ENCODE results near the gene TTC33.
"Not testable (repeated sequence)": the region's sequence is repeated elsewhere in the genome, so short reads cannot be mapped to it uniquely, and the experiment has no call there.

TTC33 gene

DNA sequence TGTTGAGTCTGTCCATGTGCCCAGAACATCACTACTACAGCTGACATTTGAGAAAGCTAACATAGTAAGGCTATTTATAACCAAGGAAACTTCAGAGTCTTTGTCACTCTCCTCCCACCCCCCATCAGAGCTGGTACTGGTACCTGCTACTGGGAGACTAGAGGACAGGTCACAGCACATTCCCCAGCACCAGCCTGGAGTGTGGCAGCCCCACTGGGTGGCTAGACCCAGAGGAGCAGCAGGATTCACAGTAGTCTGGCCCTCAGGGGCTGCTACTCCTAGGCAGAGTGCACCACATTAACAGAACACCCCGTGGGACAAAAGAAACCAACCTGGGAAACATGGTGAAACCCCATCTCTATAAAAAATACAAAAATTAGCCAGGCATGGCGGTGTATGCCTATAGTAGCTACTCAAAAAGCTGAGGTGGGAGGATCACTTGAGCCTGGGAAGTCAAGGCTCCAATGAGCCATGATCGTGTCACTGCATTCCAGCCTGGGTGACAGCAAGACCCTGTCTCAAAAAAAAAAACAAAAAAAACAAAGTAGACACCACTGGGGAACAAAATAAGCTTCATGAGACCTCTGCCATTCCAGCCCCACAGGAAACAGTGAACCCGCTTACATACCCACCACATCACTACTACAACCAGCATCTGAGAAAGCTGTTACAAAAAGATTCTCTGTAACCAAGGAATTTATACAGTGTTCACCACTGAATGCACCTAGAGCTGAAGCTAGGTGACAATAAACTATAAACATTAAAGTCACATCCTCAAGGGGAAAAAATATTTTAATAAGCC is 102.3 kb downstream of the TTC33 start:
- DNase-seq (ENCODE audit: low read depth) = no peak

DNA sequence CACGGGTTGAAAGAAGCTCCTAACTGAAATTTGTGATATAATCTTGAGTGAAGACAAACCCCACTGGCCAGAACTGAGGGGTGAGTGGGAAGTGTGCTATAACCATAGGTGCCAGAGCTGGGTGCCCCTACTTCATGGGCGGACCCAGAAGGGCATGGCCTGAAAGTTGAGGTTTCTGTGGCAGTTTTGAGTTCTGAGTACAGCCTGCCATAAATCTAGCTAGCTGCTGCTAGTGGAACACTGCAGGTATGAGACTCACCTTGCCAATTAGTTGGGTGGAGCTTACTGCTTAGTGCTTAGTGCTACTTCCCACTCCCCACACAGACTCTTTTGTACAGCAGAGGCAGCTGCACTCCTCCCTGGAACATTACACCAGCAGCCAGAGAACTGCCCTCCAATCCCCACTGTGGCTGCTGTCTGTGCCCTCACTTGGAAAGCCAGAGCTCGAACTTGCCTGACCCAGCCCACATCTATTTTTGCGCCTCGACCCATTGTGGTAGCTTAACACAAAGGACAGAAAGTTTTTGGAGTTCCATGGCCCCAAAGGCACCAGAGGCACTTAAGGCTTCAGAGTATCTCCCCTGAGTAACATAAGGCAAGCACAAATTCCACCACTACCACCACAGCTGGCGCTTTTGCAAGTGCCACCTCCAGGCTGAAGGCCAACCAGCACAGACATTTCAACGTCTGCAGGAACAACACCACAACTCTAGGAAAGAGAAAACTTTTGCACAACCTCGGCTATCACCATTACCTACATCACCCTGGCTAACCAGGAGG is 103.1 kb downstream of the TTC33 start:
- DNase-seq (ENCODE audit: low read depth) = no peak

- no peak for DNase-seq (ENCODE audit: low read depth)
Measured at GRCh38 chr5:40651201-40651600, 104.6 kb downstream of the TTC33 start.

DNA sequence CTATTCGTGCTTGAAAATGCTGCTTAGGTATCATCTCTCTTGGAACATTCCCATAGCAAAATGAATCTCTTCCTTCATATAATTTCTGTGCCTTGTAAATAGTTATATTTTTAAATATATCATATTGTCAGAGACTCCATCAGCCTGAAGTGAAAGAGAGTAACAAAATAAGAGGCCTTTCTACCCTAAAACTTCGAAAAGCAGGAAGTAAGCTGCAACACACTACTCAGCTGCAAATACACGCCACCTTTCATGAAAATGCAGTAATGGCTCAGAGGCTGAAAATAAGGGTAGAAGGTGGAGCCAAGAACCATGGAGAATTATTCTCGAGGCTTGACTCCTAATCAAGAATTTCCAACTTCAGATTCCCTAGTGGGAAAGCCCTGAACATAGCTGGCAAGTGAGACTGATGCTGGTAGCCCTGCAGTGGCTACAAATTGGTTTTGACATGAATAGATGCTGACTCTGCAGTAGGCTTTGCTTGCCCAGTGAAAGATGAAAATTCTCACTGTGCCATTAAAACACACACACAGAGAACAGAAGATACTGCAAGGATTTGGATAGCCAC is 106.2 kb downstream of the TTC33 start:
- no peak for DNase-seq (ENCODE audit: low read depth)

DNA sequence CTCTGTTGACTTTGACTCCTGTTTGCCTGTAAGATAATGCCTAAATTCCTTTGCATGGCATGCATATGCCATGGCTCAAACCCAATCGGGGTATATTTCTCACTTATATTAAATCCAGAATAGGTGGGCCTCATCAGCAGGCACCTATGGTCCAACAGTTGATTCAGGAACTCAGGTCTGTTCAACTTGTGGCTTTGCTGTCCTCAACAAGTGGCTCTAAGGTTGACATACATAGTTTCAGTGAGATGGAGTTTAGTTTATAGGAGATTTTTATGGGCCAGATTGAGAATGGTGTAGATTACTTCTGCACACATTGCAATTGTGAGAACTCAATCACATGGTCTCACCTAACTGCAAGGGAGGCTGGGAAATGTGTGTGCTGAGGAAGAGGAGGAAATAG is 107.6 kb downstream of the TTC33 start:
- DNase-seq (ENCODE audit: low read depth) = no peak

GRCh38 chr5:40646266-40646665 is 109.5 kb downstream of the TTC33 start:
- DNase-seq (ENCODE audit: low read depth) = no peak

DNA sequence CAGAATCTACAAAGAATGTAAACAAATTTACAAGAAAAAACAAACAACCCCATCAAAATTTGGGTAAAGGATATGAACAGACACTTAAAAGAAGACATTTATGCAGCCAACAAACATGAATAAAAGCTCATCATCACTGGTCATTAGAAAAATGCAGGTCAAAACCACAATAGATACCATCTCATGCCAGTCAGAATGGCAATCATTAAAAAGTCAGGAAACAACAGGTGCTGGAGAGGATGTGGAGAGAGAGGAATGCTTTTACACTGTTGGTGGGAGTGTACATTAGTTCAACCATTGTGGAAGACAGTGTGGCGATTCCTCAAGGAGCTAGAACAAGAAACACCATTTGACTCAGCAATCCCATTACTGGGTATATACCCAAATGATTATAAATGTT is 116.2 kb downstream of the TTC33 start:
- DNase-seq (ENCODE audit: low read depth) = not testable (repeated sequence)

GRCh38 chr5:40634593-40634992 is 121.2 kb downstream of the TTC33 start:
- DNase-seq (ENCODE audit: low read depth) = no peak

DNA sequence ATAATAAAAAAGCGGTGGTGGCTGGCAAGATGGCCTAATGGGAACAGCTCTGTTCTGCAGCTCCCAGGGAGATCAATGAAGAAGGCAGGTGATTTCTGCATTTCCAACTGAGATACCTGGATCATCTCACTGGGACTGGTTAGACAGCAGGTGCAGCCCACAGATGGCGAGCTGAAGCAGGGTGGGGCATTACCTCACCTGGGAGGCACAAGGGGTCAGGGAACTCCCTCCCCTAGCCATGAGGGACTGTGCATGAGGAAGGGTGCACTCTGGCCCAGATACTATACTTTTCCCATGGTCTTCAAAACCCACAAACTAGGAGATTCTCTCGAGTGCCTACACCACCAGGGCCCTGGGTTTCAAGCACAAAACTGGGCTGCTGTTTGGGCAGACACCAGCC is 121.6 kb downstream of the TTC33 start:
- DNase-seq (ENCODE audit: low read depth) = no peak

DNA sequence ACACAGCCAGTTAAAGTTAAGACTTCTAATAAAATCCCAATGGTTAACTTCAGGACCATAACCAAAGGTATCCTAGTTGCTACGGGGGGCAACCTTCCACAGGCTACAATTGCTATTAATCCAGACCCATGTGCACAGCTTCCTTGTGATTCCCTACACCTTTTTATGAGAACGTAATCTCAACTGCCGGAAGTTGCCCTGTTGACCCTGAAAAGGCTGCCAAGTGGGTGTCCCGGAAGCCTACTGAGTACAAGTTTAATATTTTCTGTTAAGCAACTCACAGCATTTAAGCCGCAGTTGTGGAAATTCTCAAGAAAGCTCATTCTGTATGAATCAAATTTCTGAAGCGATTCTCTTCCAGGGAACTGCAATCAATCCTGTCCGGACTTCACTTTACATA is 124.5 kb downstream of the TTC33 start:
- no peak for DNase-seq (ENCODE audit: low read depth)

- no peak for DNase-seq (ENCODE audit: low read depth)
Measured at GRCh38 chr5:40630126-40630525, 125.6 kb downstream of the TTC33 start.

DNA sequence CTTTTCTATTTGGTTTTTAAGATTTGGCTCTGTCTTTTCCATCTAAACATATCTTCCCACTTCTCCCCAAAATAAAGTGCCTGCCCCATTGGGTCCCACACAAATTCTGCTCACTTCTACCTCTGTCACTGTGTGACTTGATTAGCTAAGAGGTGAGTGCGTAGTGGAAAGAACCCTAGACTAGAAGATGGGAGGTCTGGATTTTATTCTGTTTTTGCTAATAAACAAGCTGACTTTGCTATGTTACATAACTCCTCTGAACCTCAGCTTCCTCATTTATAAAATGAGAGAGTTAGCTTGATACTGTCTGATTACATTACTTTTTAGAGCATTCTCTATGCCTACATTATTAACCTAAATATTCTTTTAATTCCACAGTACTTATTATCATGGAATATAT is 127.4 kb downstream of the TTC33 start:
- DNase-seq (ENCODE audit: low read depth) = no peak

GRCh38 chr5:40627706-40628105 is 128.1 kb downstream of the TTC33 start:
- no peak for DNase-seq (ENCODE audit: low read depth)

DNA sequence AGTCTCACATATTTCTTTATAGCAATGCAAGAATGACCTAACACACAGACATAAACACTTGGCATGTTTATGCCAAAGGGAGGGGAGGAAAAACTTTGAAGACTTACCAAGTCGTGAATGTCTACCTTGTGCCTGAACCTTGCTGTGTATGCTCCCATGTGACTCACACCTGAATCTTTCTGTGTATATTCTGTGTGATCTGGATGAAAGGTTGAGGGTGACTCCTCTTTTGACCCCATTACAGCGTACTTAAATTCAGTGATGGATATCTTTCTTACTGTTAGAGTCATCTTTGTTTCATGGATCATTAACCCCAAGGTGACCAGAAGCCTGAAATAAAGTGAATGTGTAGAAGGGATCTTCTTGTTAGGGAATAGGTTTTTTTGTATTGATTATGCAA is 129.0 kb downstream of the TTC33 start:
- DNase-seq (ENCODE audit: low read depth) = no peak

GRCh38 chr5:40623480-40624420 is 132.0 kb downstream of the TTC33 start:
- DNase-seq (ENCODE audit: low read depth) = no peak

GRCh38 chr5:40622463-40623252 is 133.1 kb downstream of the TTC33 start:
- DNase-seq (ENCODE audit: low read depth) = no peak

DNA sequence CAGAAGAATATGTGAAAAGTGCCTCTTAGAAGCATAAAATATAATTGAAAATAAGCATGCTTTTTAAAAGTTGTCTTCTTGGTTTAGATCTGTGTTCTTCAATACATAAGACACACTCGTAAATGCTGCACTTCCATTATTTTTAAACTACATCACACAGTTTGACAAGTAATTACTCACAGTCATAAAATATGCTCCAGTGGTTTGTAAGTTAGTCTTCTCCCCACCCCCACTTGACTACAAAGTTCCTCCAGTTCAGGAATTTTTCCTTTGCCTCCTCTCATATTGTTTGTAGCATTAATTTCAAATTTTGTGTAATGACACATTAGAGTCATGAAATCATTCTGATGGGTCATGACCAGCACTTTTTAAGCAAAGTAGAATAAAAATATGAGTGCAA is 136.3 kb downstream of the TTC33 start:
- no peak for DNase-seq (ENCODE audit: low read depth)

DNA sequence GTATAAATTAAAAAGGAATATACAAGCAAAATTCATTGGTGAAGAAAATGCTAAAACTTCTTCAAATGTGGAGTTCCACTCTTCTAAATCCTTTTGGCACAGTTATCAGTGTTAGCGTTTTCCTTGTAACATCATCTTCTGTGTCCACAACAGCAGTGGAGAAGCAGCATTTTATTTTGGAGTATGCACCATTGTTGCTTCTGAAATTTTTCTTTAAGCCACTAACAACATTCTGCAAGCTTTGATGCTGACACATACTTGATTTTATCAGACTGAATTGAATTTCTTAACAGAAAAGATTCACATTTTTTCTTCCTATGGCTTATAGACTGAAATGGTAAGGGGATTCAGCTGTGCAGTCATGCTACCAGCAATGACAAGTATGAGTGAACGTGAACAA is 136.8 kb downstream of the TTC33 start:
- DNase-seq (ENCODE audit: low read depth) = no peak

- no peak for DNase-seq (ENCODE audit: low read depth)
Measured at GRCh38 chr5:40616781-40617180, 139.0 kb downstream of the TTC33 start.

DNA sequence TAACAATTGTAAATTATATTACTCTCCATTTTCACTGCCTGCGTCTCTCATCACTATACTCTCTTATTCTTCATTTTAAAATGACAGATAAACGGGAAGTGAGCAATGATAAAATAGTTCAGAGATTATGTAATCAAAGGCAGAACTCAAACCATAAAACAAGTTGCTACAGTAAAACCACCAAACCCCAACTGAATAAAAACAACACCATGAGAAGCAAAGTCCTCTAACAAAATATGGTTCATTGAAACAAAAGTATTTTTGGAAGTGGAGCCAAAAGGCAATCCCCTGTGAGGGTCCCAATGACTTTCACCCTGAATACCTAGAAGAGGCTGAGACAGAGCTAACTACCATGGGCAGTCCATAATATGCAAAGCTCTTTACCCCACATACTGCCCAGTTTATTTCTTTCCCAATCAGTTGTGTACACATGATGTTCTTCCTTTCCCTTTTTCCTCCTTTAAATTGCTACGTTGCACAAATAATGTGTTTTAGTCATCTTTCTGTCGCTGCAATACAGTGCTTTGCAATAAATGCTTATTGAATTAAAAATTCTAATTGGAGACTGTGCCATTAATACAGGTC is 140.1 kb downstream of the TTC33 start:
- DNase-seq (ENCODE audit: low read depth) = no peak
